Stimulated activated naive B cell treated with anti-CD40 and anti-IgM and Interleukin-4, amounts not matched to agents 10 μg/mL and 1 μg/mL and 100 μg/mL, for 72 hours (primary cell): ENCODE results near the gene PTCRA.

Source experiments
- ATAC-seq, 2 donors: fragments of 150-1000 bp; cut with Tn5 transposase; replicated peaks; 2 replicates each; pipeline ENCODE4 v1.10.0; 2021; ENCODE audit warnings: moderate library complexity in 1 of 2
- DNase-seq: peaks from one replicate; pipeline ENCODE4 v3.0.0; 2021
- H3K27ac Mint-ChIP-seq: one replicate; pipeline ENCODE4 v1.8.0; 2022; ENCODE audit warnings: mild to moderate bottlenecking, mixed read lengths
- H3K27me3 Mint-ChIP-seq, 2 donors: one replicate each; pipeline ENCODE4 v1.8.0; 2022; ENCODE audit warnings: mixed read lengths in 2 of 2
- H3K36me3 Mint-ChIP-seq, 2 donors: one replicate each; pipeline ENCODE4 v1.8.0; 2022; ENCODE audit warnings: mixed read lengths in 2 of 2, mild to moderate bottlenecking in 1 of 2
- H3K4me1 Mint-ChIP-seq, 2 donors: one replicate each; pipeline ENCODE4 v1.8.0; 2022; ENCODE audit warnings: mixed read lengths in 2 of 2, mild to moderate bottlenecking in 1 of 2
- H3K4me3 Mint-ChIP-seq, 2 donors: one replicate each; pipeline ENCODE4 v1.8.0; 2022; ENCODE audit warnings: mild to moderate bottlenecking in 2 of 2, mixed read lengths in 2 of 2, moderate library complexity in 1 of 2
- H3K9me3 Mint-ChIP-seq, 2 donors: one replicate each; pipeline ENCODE4 v1.8.0; 2022; ENCODE audit warnings: mixed read lengths in 2 of 2, mild to moderate bottlenecking in 1 of 2

Gene PTCRA

GRCh38 chr6:42967228-42967627 is 51.4 kb downstream of the PTCRA start:
- Mint-ChIP-seq H3K27me3 (no peaks in the 10 kb centered on the region), H3K9me3 (no peaks in the 10 kb centered on the region), H3K36me3 (peaks cover 47 to 75% of the 10 kb centered on the region in 2 donors), H3K4me1 (peaks cover 16 to 17% of the 10 kb centered on the region in 2 donors), H3K4me3 (no peak overlapping the region), H3K27ac (no peak overlapping the region)
- no peak for ATAC-seq
- DNase-seq, result no peak

GRCh38 chr6:42968126-42968701 is 52.4 kb downstream of the PTCRA start:
- Mint-ChIP-seq H3K36me3 (peaks cover 42 to 72% of the 10 kb centered on the region in 2 donors), H3K9me3 (no peaks in the 10 kb centered on the region), H3K4me3 (no peak overlapping the region), H3K4me1 (peaks cover 16 to 17% of the 10 kb centered on the region in 2 donors), H3K27ac (no peak overlapping the region), H3K27me3 (no peaks in the 10 kb centered on the region)
- ATAC-seq, result no peak
- DNase-seq, result no peak

- no peaks in the 10 kb centered on the region for H3K27me3 Mint-ChIP-seq
- peaks cover 42 to 73% of the 10 kb centered on the region in 2 donors for H3K36me3 Mint-ChIP-seq
- peak overlapping the region; percentile 47 for H3K27ac Mint-ChIP-seq
- H3K4me3 Mint-ChIP-seq, result no peak overlapping the region
- ATAC-seq, result no peak
- H3K9me3 Mint-ChIP-seq, result no peaks in the 10 kb centered on the region
- H3K4me1 Mint-ChIP-seq, result peaks cover 16 to 18% of the 10 kb centered on the region in 2 donors
- no peak for DNase-seq
Measured at GRCh38 chr6:42968783-42969182, 52.9 kb downstream of the PTCRA start.

DNA sequence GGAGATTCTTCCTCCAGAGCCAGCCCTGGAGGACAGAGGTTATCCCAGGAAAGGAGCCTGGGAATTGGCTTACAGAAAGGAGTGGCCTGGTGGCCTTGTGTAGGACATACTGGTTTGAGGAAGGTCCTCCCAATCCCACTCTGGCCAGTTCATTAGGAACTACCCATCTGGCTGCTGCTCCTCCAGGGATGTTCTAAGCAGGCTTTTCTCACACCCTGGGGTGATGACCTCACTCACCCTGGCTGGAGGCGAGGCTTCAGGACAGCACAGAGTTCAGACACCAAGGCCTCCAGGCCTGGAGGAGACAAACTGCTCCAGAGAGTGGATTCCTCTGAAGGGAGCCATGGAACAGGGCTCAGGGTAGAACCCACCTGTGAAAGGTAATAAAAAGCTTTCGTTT is 53.6 kb downstream of the PTCRA start:
- ATAC-seq, result no peak

DNA sequence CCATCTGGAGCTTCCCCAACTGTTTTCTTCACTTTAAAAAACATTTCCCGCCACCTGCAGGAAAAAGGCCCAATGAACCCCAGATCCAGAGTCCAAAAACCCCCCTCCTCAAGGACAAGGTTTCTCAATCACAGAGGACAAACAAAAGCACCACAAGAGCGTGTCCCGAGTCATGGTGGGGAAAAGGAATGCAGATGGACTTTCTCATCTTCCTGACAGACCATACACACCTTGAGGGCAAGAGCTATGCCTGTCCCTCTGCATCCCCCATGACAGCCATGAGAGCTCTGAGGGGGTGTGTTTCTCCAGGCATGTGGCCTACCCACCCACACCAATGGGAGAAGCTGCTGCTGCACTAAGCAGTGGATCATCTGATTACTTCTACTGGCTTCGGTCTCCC is 54.1 kb downstream of the PTCRA start:
- ATAC-seq, result no peak
- Mint-ChIP-seq H3K9me3 (no peaks in the 10 kb centered on the region), H3K4me3 (no peak overlapping the region), H3K36me3 (peaks cover 47 to 69% of the 10 kb centered on the region in 2 donors), H3K4me1 (peaks cover 17 to 25% of the 10 kb centered on the region in 2 donors), H3K27ac (no peak overlapping the region), H3K27me3 (no peaks in the 10 kb centered on the region)
- DNase-seq, result no peak

More for the DNA sequence above, 53.6 kb downstream of the PTCRA start:
- Mint-ChIP-seq H3K27ac (no peak overlapping the region), H3K36me3 (peaks cover 45 to 73% of the 10 kb centered on the region in 2 donors), H3K4me3 (no peak overlapping the region), H3K27me3 (no peaks in the 10 kb centered on the region), H3K9me3 (no peaks in the 10 kb centered on the region), H3K4me1 (peaks cover 17 to 22% of the 10 kb centered on the region in 2 donors)
- no peak for DNase-seq

- DNase-seq, result no peak
- ATAC-seq, result peak; percentile 53 to 57
- peaks cover 19 to 33% of the 10 kb centered on the region in 2 donors for H3K4me1 Mint-ChIP-seq
- peak overlapping the region in 1 of 2 donors; percentile 43 for H3K4me3 Mint-ChIP-seq
- H3K27me3 Mint-ChIP-seq, result no peaks in the 10 kb centered on the region
- H3K27ac Mint-ChIP-seq, result peak overlapping the region; percentile 80
- H3K9me3 Mint-ChIP-seq, result no peaks in the 10 kb centered on the region
- peaks cover 41 to 64% of the 10 kb centered on the region in 2 donors for H3K36me3 Mint-ChIP-seq
Measured at GRCh38 chr6:42970871-42971612, 55.2 kb downstream of the PTCRA start.

DNA sequence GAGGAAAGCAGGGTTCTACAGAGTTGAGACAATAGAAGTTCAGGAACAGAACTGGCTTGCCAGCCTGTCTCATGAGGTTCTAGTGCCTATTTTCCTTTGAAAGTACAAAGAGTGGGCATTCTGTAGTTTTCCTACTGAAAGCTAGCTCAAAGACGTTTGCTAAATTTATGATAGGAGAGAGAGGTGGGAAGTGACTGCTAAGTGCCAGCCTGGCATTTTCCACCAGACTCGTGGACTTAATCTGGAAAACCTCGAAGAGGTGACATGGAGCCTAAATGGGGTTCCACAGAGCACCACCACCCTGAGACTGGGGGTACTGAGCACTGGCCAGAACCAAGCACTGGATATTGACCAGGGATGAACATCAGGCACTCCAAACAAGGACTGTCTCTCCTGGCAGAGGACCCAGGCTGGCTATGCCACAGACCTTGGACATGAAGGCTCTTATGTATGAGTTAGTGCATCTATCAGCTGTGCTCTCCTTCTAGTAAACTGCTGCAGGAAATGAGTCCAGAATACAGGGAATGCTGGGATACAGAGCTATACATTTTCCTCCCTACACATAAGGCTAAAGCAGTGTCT is 56.0 kb downstream of the PTCRA start:
- Mint-ChIP-seq H3K9me3 (no peaks in the 10 kb centered on the region), H3K27ac (peak overlapping the region; percentile 21)

GRCh38 chr6:42973926-42974325 is 58.1 kb downstream of the PTCRA start:
- peak overlapping the region; percentile 47 for H3K27ac Mint-ChIP-seq
- peaks cover 38 to 54% of the 10 kb centered on the region in 2 donors for H3K36me3 Mint-ChIP-seq
- ATAC-seq, result no peak
- no peak overlapping the region for H3K4me3 Mint-ChIP-seq
- H3K4me1 Mint-ChIP-seq, result peaks cover 20 to 54% of the 10 kb centered on the region in 2 donors
- no peaks in the 10 kb centered on the region for H3K9me3 Mint-ChIP-seq
- DNase-seq, result no peak
- H3K27me3 Mint-ChIP-seq, result no peaks in the 10 kb centered on the region

More for the DNA sequence above, 56.0 kb downstream of the PTCRA start:
- ATAC-seq (no peak), DNase-seq (no peak)
- Mint-ChIP-seq H3K36me3 (peaks cover 44 to 64% of the 10 kb centered on the region in 2 donors), H3K4me1 (peaks cover 18 to 40% of the 10 kb centered on the region in 2 donors), H3K27me3 (no peaks in the 10 kb centered on the region), H3K4me3 (peak overlapping the region in 1 of 2 donors; percentile 43)

DNA sequence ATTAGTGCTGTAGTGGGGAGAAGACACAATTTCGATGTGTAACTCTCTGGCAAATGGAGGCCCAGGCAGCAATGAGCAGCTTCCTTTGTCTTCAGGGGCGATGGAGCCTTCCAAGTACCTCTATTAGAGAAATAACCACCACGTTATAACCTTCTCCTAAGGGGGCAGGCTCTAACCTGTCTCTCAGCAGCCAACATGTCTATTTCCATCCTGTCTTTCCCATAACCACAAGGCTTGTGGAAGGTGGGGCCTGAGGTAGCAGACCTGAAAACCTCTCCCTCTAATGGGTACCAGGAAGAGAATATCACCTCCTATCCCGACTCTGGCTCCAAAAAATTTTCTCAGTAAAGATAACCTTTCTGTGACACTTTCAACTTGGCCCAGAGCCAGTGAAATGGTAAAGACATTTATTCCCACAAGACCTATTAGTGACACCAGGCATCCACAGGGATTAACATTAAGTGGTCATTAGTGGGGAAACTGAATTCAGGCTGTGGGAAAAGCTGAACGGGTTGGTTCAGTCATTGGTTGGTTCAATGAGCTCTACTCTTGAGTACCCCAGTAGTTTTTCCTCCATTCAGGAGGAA is 59.2 kb downstream of the PTCRA start:
- ATAC-seq, result no peak
- no peak overlapping the region for H3K27ac Mint-ChIP-seq

More for the DNA sequence above, 59.2 kb downstream of the PTCRA start:
- H3K4me1 Mint-ChIP-seq, result peaks cover 20 to 63% of the 10 kb centered on the region in 2 donors
- peaks cover 35 to 46% of the 10 kb centered on the region in 2 donors for H3K36me3 Mint-ChIP-seq
- H3K4me3 Mint-ChIP-seq, result no peak overlapping the region
- no peak for DNase-seq
- no peaks in the 10 kb centered on the region for H3K9me3 Mint-ChIP-seq
- H3K27me3 Mint-ChIP-seq, result no peaks in the 10 kb centered on the region
